HCT116 (cell line): ENCODE results near the gene PRRX1.

Experiments used
- EZH2 ChIP-seq: fragments of 200-600 bp; sonication (generic); IDR thresholded peaks from 2 replicates; pipeline ENCODE4 v1.6.1; 2017; ENCODE audit warnings: antibody characterized with exemption, mixed run types
- JUND ChIP-seq: IDR thresholded peaks from 2 replicates; pipeline ENCODE4 v1.6.1; 2012
- POLR2A ChIP-seq: IDR thresholded peaks from 2 replicates; pipeline ENCODE4 v1.7.0; 2011; ENCODE audit warnings: borderline replicate concordance; ENCODE audit not compliant: insufficient read depth, insufficient read length; ENCODE audit errors: extremely low read depth
- YY1 ChIP-seq: IDR thresholded peaks from 2 replicates; pipeline ENCODE4 v1.6.1; 2011; ENCODE audit warnings: low read length, low read depth, moderate library complexity, mild to moderate bottlenecking; ENCODE audit not compliant: insufficient replicate concordance; ENCODE audit errors: extremely low read depth
- ZFX ChIP-seq: fragments of 450-650 bp; IDR thresholded peaks from 2 replicates; pipeline ENCODE4 v1.6.1; 2017
- TF ChIP-seq, protein P1 (sequence below), 3 experiments: fragments of 200-600 bp in 1 of 3; sonication (generic) in 1 of 3; IDR thresholded peaks in 2 of 3; conservative IDR thresholded peaks in 1 of 3; 2 replicates each; pipeline ENCODE4 v1.5.1; 2012 to 2017; ENCODE audit warnings: low read depth in 2 of 3, low read length in 2 of 3, antibody characterized with exemption in 1 of 3, borderline replicate concordance in 1 of 3, control low read depth in 1 of 3, mild to moderate bottlenecking in 1 of 3, mixed read lengths in 1 of 3, mixed run types in 1 of 3, moderate library complexity in 1 of 3; ENCODE audit not compliant: insufficient read depth in 1 of 3
- TF ChIP-seq, protein P2 (sequence below): IDR thresholded peaks from 2 replicates; pipeline ENCODE4 v1.6.1; 2012

DNA sequence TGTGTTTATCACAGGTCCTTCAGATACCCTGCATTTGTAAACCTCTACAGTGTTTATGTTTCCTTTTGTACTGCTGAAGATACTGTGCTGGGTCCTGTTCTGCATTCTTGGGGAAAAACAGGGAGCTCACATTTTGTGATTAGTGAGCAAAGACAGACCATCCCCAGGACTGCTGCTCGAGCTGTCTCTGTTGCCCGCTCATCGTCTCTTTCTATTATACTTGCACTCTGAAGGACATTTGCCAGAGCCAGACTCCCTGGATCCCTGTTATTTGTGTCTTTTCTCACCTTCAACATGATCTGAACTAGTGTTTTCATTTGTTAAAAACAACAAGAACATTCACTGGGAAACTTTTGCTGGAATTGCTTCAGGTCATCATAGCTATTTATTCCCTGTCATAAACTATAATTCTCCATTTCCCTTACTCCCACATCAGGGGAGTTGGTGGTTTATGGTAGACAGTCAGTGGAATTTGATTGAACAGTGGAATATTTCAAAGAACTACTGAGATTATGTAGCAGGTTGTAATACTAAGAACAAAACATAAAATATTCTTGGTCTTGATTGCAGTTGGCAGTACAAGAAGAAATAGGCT lies 53.0 kb downstream of the PRRX1 start:
- TF ChIP-seq, protein P1, sequence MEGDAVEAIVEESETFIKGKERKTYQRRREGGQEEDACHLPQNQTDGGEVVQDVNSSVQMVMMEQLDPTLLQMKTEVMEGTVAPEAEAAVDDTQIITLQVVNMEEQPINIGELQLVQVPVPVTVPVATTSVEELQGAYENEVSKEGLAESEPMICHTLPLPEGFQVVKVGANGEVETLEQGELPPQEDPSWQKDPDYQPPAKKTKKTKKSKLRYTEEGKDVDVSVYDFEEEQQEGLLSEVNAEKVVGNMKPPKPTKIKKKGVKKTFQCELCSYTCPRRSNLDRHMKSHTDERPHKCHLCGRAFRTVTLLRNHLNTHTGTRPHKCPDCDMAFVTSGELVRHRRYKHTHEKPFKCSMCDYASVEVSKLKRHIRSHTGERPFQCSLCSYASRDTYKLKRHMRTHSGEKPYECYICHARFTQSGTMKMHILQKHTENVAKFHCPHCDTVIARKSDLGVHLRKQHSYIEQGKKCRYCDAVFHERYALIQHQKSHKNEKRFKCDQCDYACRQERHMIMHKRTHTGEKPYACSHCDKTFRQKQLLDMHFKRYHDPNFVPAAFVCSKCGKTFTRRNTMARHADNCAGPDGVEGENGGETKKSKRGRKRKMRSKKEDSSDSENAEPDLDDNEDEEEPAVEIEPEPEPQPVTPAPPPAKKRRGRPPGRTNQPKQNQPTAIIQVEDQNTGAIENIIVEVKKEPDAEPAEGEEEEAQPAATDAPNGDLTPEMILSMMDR (IDR thresholded peaks at IDR 0.05 in 2 of 3, conservative IDR thresholded peaks at IDR 0.05 in 1 of 3; ENCODE audit: borderline replicate concordance in 1 of 3, insufficient read depth in 1 of 3, low read depth in 2 of 3, low read length in 2 of 3) = no peak
- TF ChIP-seq JUND = no peak
- no peak for TF ChIP-seq POLR2A
- TF ChIP-seq EZH2 = no peak
- TF ChIP-seq ZFX = no peak
- TF ChIP-seq YY1 = no peak
- TF ChIP-seq, protein P2, sequence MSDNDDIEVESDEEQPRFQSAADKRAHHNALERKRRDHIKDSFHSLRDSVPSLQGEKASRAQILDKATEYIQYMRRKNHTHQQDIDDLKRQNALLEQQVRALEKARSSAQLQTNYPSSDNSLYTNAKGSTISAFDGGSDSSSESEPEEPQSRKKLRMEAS = no peak
